Measurements from ENCODE around the gene BSCL2. TPM values are rescaled to one million over a fixed set of nuclear protein-coding genes. Genes with fewer than 3 reads are reported as not detected.

BSCL2 gene
- total and polyA plus RNA-seq, 2 donors (not counting 3 experiments of a cell fraction or from before 2014, with no cell fraction given) = 31.1 to 94.8 TPM

DNA sequence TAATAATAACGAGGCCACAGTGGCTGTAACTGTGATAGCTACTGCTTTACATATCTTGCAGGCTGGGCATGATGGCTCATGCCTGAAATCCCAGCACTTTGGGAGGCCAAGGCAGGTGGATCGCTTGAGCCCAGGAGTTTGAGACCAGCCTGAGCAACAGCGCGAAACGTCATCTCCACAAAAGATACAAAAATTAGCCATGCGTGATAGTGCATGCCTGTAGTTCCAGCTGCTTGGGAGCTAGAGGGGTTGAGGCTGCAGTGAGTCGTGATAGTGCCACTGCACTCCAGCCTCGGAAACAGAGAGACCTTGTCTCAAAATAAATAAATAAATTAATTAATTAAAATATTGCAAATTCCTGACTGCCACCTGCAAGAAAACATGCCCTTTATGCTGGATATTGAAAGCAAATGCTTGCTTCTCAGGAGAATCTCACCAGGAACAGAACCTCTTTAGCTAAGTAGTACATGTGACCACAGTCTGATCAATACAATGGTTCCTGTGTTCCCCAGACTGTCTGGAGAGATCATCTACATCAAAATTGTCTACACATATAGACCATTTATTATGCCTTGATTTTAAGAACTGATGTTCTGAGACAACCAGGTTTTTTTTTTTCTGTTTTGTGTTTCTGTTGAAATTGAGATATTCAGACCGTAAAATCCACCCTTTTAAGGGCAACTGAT lies 40.4 kb upstream of the BSCL2 start:
- POLR2A ChIA-PET = interaction anchor here (0.5 to 0.7 kb wide), 2 partner anchors 94 to 134 kb away, joined by 3 to 7 read pairs; no protein-coding TSS in a partner anchor
- intact Hi-C loops (cut with micrococcal nuclease) (no loop called here), dilution Hi-C loops (cut with MboI; ENCODE audit: extremely low pct_ligation_motif_present, low sequenced_read_pairs) (no loop called here)
- no peaks in the 10 kb centered on the region for H3K4me1 ChIP-seq (ENCODE audit: control insufficient read depth, extremely low read depth, insufficient read depth, low read length)
- no peak overlapping the region for H3K9ac ChIP-seq (replicated peaks; ENCODE audit: extremely low read depth, insufficient read depth, low read length)
- H4K20me1 ChIP-seq (replicated peaks; ENCODE audit: control insufficient read depth, extremely low read depth, insufficient read depth, low read length) = no peaks in the 10 kb centered on the region
- H3K79me2 ChIP-seq (ENCODE audit: control insufficient read depth, insufficient read depth, low read length) = peaks cover 5% of the 10 kb centered on the region
- no peaks in the 10 kb centered on the region for H3K27me3 ChIP-seq (ENCODE audit: control insufficient read depth in 2 of 2, insufficient read depth in 2 of 2, low read length in 2 of 2)
- no peak overlapping the region for H2AFZ ChIP-seq (ENCODE audit: low read depth, low read length)
- no peaks in the 10 kb centered on the region for H3K9me1 ChIP-seq (replicated peaks; ENCODE audit: control insufficient read depth, extremely low read depth, insufficient read depth, low read length)
- H3K9me3 ChIP-seq (replicated peaks; ENCODE audit: control insufficient read depth, insufficient read depth, low read length) = no peaks in the 10 kb centered on the region
- H3K36me3 ChIP-seq (ENCODE audit: control insufficient read depth in 2 of 2, extremely low read depth in 1 of 2, insufficient read depth in 2 of 2, low read length in 2 of 2) = peaks cover 0 to 2% of the 10 kb centered on the region in 2 experiments
- no TSS peak for BruUV-seq (replicated peaks)
- TF ChIP-seq MYC (IDR thresholded peaks at IDR 0.05; ENCODE audit: low read depth, low read length) = no peak
- TF ChIP-seq GATA2 (IDR thresholded peaks at IDR 0.05; ENCODE audit: insufficient read depth, insufficient read length, low read depth, low read length) = no peak
- TF ChIP-seq, protein P1, sequence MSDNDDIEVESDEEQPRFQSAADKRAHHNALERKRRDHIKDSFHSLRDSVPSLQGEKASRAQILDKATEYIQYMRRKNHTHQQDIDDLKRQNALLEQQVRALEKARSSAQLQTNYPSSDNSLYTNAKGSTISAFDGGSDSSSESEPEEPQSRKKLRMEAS (IDR thresholded peaks at IDR 0.05; ENCODE audit: insufficient read depth, insufficient read length) = no peak
- no peak for TF ChIP-seq CTCF (IDR thresholded peaks at IDR 0.05; ENCODE audit: extremely low read depth in 1 of 2, insufficient read depth in 1 of 2, low read depth in 1 of 2, low read length in 2 of 2)
- no peak overlapping the region for H3K4me2 ChIP-seq (ENCODE audit: insufficient read depth, low read length)
- CTCF ChIA-PET = interaction anchor here (0.6 to 0.9 kb wide), 2 partner anchors 7 to 39 kb away, joined by 3 to 4 read pairs; no protein-coding TSS in a partner anchor
- H3K4me3 ChIP-seq (replicated peaks in 1 of 3; ENCODE audit: insufficient read depth in 1 of 3, low read depth in 1 of 3, low read length in 3 of 3) = no peak overlapping the region
- no peak for DNase-seq (ENCODE audit: low read depth, low spot score)
- H3K27ac ChIP-seq (ENCODE audit: insufficient read depth, low read depth, low read length) = no peak overlapping the region
- FAIRE-seq = no peak

- no peak for FAIRE-seq
- no peak for TF ChIP-seq GATA2 (IDR thresholded peaks at IDR 0.05; ENCODE audit: insufficient read depth, insufficient read length, low read depth, low read length)
- no peak for TF ChIP-seq CTCF (IDR thresholded peaks at IDR 0.05; ENCODE audit: extremely low read depth in 1 of 2, insufficient read depth in 1 of 2, low read depth in 1 of 2, low read length in 2 of 2)
- no peak for TF ChIP-seq MYC (IDR thresholded peaks at IDR 0.05; ENCODE audit: low read depth, low read length)
- CTCF ChIA-PET = no interaction called here
- H3K79me2 ChIP-seq (ENCODE audit: control insufficient read depth, insufficient read depth, low read length) = peaks cover 9% of the 10 kb centered on the region
- H2AFZ ChIP-seq (ENCODE audit: low read depth, low read length) = no peak overlapping the region
- H3K9me3 ChIP-seq (replicated peaks; ENCODE audit: control insufficient read depth, insufficient read depth, low read length) = no peaks in the 10 kb centered on the region
- dilution Hi-C loops (cut with MboI; ENCODE audit: extremely low pct_ligation_motif_present, low sequenced_read_pairs) (no loop called here), intact Hi-C loops (cut with micrococcal nuclease) (no loop called here)
- H3K9me1 ChIP-seq (replicated peaks; ENCODE audit: control insufficient read depth, extremely low read depth, insufficient read depth, low read length) = no peaks in the 10 kb centered on the region
- peaks cover 10 to 13% of the 10 kb centered on the region in 2 experiments for H3K36me3 ChIP-seq (ENCODE audit: control insufficient read depth in 2 of 2, extremely low read depth in 1 of 2, insufficient read depth in 2 of 2, low read length in 2 of 2)
- POLR2A ChIA-PET = no interaction called here
- no peaks in the 10 kb centered on the region for H3K4me1 ChIP-seq (ENCODE audit: control insufficient read depth, extremely low read depth, insufficient read depth, low read length)
- no peak overlapping the region for H3K27ac ChIP-seq (ENCODE audit: insufficient read depth, low read depth, low read length)
- no TSS peak for BruUV-seq (replicated peaks)
- H3K9ac ChIP-seq (replicated peaks; ENCODE audit: extremely low read depth, insufficient read depth, low read length) = no peak overlapping the region
- H3K4me2 ChIP-seq (ENCODE audit: insufficient read depth, low read length) = no peak overlapping the region
- no peak overlapping the region for H3K4me3 ChIP-seq (replicated peaks in 1 of 3; ENCODE audit: insufficient read depth in 1 of 3, low read depth in 1 of 3, low read length in 3 of 3)
- no peak for DNase-seq (ENCODE audit: low read depth, low spot score)
- no peaks in the 10 kb centered on the region for H3K27me3 ChIP-seq (ENCODE audit: control insufficient read depth in 2 of 2, insufficient read depth in 2 of 2, low read length in 2 of 2)
- no peaks in the 10 kb centered on the region for H4K20me1 ChIP-seq (replicated peaks; ENCODE audit: control insufficient read depth, extremely low read depth, insufficient read depth, low read length)
Measured at GRCh38 chr11:62737196-62737595, 30.0 kb upstream of the BSCL2 start.

Measured in endothelial cell of umbilical vein (primary cell).